Measurements from ENCODE around the gene LRCH4. TPM values are rescaled to one million over a fixed set of nuclear protein-coding genes. Genes with fewer than 3 reads are reported as not detected.

The LRCH4 gene, protein sequence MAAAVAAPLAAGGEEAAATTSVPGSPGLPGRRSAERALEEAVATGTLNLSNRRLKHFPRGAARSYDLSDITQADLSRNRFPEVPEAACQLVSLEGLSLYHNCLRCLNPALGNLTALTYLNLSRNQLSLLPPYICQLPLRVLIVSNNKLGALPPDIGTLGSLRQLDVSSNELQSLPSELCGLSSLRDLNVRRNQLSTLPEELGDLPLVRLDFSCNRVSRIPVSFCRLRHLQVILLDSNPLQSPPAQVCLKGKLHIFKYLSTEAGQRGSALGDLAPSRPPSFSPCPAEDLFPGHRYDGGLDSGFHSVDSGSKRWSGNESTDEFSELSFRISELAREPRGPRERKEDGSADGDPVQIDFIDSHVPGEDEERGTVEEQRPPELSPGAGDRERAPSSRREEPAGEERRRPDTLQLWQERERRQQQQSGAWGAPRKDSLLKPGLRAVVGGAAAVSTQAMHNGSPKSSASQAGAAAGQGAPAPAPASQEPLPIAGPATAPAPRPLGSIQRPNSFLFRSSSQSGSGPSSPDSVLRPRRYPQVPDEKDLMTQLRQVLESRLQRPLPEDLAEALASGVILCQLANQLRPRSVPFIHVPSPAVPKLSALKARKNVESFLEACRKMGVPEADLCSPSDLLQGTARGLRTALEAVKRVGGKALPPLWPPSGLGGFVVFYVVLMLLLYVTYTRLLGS
- 2.2 and 5.3 TPM in 2 replicates for total RNA-seq (ENCODE audit: low replicate concordance)

DNA sequence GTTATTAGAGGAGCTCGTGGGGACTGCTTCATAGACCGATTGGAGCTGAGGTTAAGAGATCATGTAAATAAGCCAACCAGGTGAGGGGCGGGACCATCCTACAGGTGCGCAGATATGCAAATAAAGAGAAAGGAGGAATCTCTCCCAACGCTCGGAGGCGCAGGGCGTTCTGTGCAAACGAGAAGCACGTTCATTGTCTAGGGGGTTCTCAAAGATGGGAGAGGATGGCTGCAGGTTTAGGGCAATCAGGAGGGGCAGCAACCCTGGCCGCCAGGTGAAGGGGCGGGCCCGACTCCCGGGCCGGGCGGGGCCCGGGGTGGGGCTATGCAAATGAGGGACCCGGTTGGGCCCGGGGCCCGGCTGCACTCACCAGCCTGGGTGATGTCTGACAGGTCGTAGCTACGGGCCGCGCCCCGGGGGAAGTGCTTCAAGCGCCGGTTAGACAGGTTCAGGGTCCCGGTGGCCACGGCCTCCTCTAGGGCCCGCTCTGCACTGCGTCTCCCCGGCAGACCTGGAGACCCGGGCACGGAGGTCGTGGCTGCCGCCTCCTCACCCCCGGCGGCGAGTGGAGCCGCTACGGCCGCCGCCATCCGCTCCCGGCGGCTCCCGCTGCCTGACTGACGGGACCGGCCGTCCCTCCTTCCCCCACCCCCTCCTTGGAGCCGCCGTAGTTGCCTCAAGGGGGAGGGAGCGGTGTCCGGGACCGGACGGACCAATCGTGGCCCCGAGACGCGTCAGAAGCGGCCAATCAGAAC lies at the start of gene LRCH4:
Gene LRCH4, minus strand, starts transcription at position 619 of the 755 bp plus-strand sequence. Its CDS starts 29 bp downstream, at position 590.

DNA sequence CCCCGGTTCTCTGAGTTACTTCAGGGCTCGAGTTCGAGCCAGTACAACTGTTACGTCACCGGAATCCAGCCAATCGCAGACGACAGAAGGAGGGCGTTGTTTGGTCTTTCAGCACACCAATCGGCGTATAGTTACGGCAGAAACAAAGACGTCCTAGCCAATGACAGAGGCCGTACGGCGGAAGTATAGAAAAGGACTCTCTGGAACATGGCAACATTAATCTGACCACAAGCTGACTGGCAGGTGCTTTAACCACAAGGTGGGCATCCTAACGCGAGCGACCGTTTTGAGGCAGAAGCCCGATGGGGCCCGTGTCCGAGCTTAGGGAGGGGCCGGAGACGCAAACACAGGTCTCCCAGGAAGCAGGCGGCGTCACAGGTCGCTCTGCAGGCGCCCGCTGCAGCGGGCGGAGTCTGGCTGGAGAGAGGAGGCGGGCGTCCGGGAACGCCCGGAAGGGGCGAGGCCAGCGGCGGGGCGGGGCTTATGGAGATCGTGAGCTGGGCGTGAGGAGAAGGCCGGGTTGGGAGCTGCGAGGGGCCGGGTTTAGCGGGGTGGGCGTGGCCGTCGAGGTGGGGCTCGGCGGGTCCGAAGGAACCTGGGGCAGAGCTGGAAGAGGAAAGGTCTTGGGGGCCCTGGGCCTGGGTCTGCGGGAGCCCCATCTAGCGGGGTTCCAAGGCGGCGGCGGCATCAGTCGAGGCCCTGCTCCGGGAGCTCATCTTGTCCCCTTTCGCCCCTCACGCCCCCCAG lies 26.2 kb upstream of the LRCH4 start, which contains the start of gene MOSPD3:
Gene MOSPD3, plus strand, starts transcription at position 558 of the 747 bp plus-strand sequence. CDS start 252 bp downstream, outside the sequence.

DNA sequence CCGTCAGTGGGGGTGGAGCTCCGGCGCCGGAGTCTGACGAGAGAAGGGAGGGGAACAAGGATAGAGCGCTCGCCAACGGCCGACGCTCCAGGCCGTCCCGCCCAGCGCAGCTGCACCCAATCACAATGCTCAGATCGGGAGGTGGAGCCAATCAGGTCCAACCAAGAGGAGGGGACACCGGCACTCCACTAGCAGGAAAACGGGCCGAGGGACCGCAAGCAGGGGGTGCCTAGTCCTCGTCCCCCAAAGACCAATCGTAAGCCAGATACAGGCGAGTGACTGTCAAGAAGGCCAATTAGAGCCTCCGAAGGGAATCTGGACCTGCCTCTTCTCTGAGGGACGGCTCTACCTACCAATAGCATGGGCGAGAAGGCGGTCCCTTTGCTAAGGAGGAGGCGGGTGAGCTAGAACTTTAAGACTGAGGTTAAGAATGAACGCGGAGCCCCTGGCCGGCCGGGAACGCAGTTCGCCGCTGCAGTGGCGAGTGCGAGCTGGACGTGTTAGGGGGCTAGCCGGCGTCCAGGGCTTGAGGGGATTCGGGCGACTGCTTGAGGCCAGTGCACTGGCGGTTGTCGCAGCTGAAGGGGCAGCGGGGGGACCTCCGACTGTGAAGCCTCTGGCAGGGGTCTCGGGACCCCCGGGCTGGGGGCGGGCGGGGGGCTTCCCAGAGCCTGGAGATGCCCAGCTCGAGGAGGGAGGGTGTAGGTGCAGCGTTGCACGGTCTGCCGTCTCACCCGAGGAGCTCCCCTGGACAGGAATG lies 517 bp upstream of the LRCH4 start, which contains the start of gene FBXO24:
Gene FBXO24, plus strand, starts transcription at position 63 of the 760 bp plus-strand sequence. Its CDS starts 298 bp downstream, at position 361.

GRCh38 chr7:100573691-100574361 lies 12.1 kb downstream of the LRCH4 start, which contains the start of gene SAP25:
Gene SAP25, minus strand, starts transcription at chr7:100573900. Its CDS starts 158 bp downstream, at chr7:100573742.

DNA sequence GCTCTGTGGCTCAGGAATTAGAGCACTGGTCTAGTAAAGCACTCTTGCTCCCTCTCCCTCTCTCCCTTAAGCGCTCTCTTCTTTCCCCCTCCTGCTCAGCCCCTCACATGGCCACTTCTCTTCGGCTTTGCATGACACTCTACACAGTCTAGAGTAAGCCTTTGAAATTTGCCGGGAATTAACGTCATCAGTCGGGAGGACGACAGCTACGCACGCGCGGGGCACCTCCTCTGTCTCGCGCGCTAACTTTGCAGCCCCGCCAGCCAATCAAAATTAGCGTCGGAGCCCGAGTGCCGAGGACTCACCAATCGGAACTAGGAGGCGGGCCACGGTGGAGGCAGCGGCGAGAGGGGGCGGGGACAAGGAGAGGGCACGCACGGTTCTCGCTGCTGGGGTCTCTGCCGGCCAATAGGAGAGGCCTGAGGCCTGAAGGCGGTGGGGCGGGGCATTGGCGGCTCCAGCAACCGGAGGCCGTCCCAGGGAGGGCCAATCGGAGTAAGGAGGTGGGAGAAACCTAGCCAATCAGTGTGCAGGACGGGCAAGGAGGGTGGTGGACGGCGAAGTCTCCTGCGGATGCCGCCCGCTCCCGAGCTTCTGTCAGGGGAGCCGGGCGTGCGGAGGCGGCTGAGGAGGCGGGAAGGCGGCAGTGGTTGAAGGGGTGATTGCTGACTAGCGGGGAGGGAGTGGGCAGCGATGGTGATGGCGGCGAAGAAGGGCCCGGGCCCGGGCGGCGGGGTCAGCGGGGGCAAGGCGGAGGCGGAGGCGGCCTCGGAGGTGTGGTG lies 47.1 kb downstream of the LRCH4 start, which contains the start of gene AGFG2:
Gene AGFG2, plus strand, starts transcription at position 550 of the 782 bp plus-strand sequence. Its CDS starts 144 bp downstream, at position 694.

Other genes starting within 250 kb of the LRCH4 start
- gene PILRB, start 228.0 kb downstream of the LRCH4 start, total RNA-seq (ENCODE audit: low replicate concordance) = 3.4 and 8.5 TPM in 2 replicates
- gene PILRA, start 212.6 kb downstream of the LRCH4 start, total RNA-seq (ENCODE audit: low replicate concordance) = 0.82 TPM in 1 of 2 replicates, not detected in the other
- 0.94 and 1.2 TPM in 2 replicates for gene ZCWPW1, start 157.4 kb downstream of the LRCH4 start, total RNA-seq (ENCODE audit: low replicate concordance)
- 18.1 and 22.9 TPM in 2 replicates for gene MEPCE, start 156.3 kb downstream of the LRCH4 start, total RNA-seq (ENCODE audit: low replicate concordance)
- 4.1 and 21.9 TPM in 2 replicates for gene PPP1R35, start 149.6 kb downstream of the LRCH4 start, total RNA-seq (ENCODE audit: low replicate concordance)
- gene SPACDR, start 121.9 kb downstream of the LRCH4 start, total RNA-seq (ENCODE audit: low replicate concordance) = 0.38 and 0.70 TPM in 2 replicates
- 5.3 and 15.7 TPM in 2 replicates for gene TSC22D4, start 106.9 kb downstream of the LRCH4 start, total RNA-seq (ENCODE audit: low replicate concordance)
- gene NYAP1, start 102.2 kb downstream of the LRCH4 start, total RNA-seq (ENCODE audit: low replicate concordance) = 0.12 and 0.38 TPM in 2 replicates
- 1.2 and 4.7 TPM in 2 replicates for gene AGFG2, start 46.9 kb downstream of the LRCH4 start, total RNA-seq (ENCODE audit: low replicate concordance)
- gene SAP25, start 12.2 kb downstream of the LRCH4 start, total RNA-seq (ENCODE audit: low replicate concordance) = 0.08 TPM in 1 of 2 replicates, not detected in the other
- 0.30 TPM in 1 of 2 replicates, not detected in the other for gene FBXO24, start 199 bp upstream of the LRCH4 start, total RNA-seq (ENCODE audit: low replicate concordance)
- gene PCOLCE, start 16.2 kb upstream of the LRCH4 start, total RNA-seq (ENCODE audit: low replicate concordance) = 46.9 and 69.1 TPM in 2 replicates
- 1.1 and 4.4 TPM in 2 replicates for gene MOSPD3, start 26.4 kb upstream of the LRCH4 start, total RNA-seq (ENCODE audit: low replicate concordance)
- gene TFR2, start 55.4 kb upstream of the LRCH4 start, total RNA-seq (ENCODE audit: low replicate concordance) = under 0.01 and 0.08 TPM in 2 replicates
- gene ACTL6B, start 70.3 kb upstream of the LRCH4 start, total RNA-seq (ENCODE audit: low replicate concordance) = not detected in 2 replicates
- 65.9 and 86.6 TPM in 2 replicates for gene GNB2, start 87.6 kb upstream of the LRCH4 start, total RNA-seq (ENCODE audit: low replicate concordance)
- gene GIGYF1, start 108.1 kb upstream of the LRCH4 start, total RNA-seq (ENCODE audit: low replicate concordance) = 7.0 and 23.6 TPM in 2 replicates
- gene POP7, start 120.0 kb upstream of the LRCH4 start, total RNA-seq (ENCODE audit: low replicate concordance) = 13.1 and 37.7 TPM in 2 replicates
- gene EPO, start 134.3 kb upstream of the LRCH4 start, total RNA-seq (ENCODE audit: low replicate concordance) = not detected in 2 replicates
- gene ZAN, start 147.5 kb upstream of the LRCH4 start, total RNA-seq (ENCODE audit: low replicate concordance) = not detected in 2 replicates
- gene EPHB4, start 241.4 kb upstream of the LRCH4 start, total RNA-seq (ENCODE audit: low replicate concordance) = 83.1 and 90.3 TPM in 2 replicates

Measured in smooth muscle cell of the coronary artery (primary cell).